Right cardiac atrium (tissue), 5 donors: ENCODE results near the gene PALLD. TPM values are rescaled to one million over a fixed set of nuclear protein-coding genes. Genes with fewer than 3 reads are reported as not detected.
A peak's percentile ranks its signal among the peaks of the same experiment; 100 is the strongest.

Experiments used
- ATAC-seq, 2 donors: fragments of 200-7000 bp; cut with Tn5 transposase; one replicate each; pipeline versions ENCODE4 v1.8.0 to v1.9.1; 2020; ENCODE audit warnings: moderate library complexity in 2 of 2, mild to moderate bottlenecking in 1 of 2
- DNase-seq, 3 donors: peaks; one replicate each; pipeline ENCODE4 v3.0.0-alpha.2; 2020
- H3K27ac ChIP-seq: one replicate; pipeline ENCODE4 v1.5.1; 2013; ENCODE audit warnings: mild to moderate bottlenecking, low read length, control low read depth, moderate library complexity
- H3K27me3 ChIP-seq: one replicate; pipeline ENCODE4 v1.6.1; 2013; ENCODE audit not compliant: control insufficient read depth, insufficient read depth
- H3K4me1 ChIP-seq: one replicate; pipeline ENCODE4 v1.6.1; 2013; ENCODE audit warnings: low read length; ENCODE audit not compliant: control insufficient read depth, insufficient read depth
- H3K4me3 ChIP-seq: one replicate; pipeline ENCODE4 v1.5.1; 2013; ENCODE audit warnings: low read length, control low read depth
- H3K9me3 ChIP-seq: one replicate; pipeline ENCODE4 v1.6.1; 2013; ENCODE audit warnings: low read length; ENCODE audit not compliant: control insufficient read depth
- WGBS: extraction: QIAGEN DNeasy Blood & Tissue Kit; methylation state at CpG from one replicate; pipeline ENCODE4 v1.1.7; 2013; 5-methylcytosine and 5-hydroxymethylcytosine counted together
- intact Hi-C, 4 donors: fragments of 100-400 bp; cut with DNase I; formaldehyde crosslinking; loops; one replicate each; pipeline versions ENCODE4 v1.11.0 to v1.14.0; 2022 to 2023
- polyA plus RNA-seq: library from polyadenylated mRNA; stranded (reverse); fragments of 200-250 nt; gene quantifications from one replicate; pipeline ENCODE4 v1.2.3, GENCODE V29; 2013
- total RNA-seq, 4 donors: library from RNA; stranded (reverse); fragmentation: NEBNext Ultra II Directional; extraction: Animal tissue kit (Norgen Biotek cat#: 25700); gene quantifications; one replicate each; pipeline ENCODE4 v1.2.1, GENCODE V29; 2021
- donor health status: healthy with polysubstance abuse.
- donor health status: DM: no; HTN: yes; CAD: no.
- donor health status: DM: no; HTN: no; CAD: no.
- donor health status: DM: no; HTN: yes; CAD: no; lungs with severe emphysema.
- donor health status: DM: yes; HTN: yes; CAD: no.

Gene PALLD
- total and polyA plus RNA-seq, 5 donors = 233 to 1,069 (median 717) TPM

DNA sequence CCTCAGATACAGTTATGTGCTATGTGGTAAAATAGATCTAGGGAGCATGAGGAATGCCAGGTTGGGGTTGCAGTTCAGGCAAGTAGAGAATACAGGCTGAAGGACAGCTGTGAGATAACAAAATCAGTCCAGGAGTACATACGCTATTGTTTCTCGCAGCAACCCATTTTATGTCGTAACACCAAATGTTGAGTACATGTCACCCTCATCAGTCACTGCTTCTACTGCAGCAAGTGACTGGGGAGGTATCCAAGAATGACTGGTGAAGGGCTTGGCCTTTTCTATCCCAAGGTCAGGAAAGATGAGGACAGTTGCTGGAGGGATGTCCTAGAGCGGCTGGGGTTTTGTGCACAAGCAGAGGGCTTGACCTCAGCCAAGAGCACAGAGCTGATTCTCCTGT lies 341.1 kb downstream of the PALLD start:
- Histone ChIP-seq H3K4me1 (peaks cover 17% of the 10 kb centered on the region), H3K27me3 (no peaks in the 10 kb centered on the region), H3K4me3 (no peak overlapping the region), H3K27ac (peak overlapping the region; percentile 71), H3K9me3 (no peaks in the 10 kb centered on the region)
- DNase-seq (no peak), ATAC-seq (peak in 1 of 2 donors; percentile 11)
- intact Hi-C loops = loop anchor here in 3 of 4 donors (5.0 to 10.0 kb wide), 4 partner anchors 44 to 123 kb away; no protein-coding TSS in a partner anchor
- 65% methylated on average over 4 of the region's 4 CpGs for WGBS

DNA sequence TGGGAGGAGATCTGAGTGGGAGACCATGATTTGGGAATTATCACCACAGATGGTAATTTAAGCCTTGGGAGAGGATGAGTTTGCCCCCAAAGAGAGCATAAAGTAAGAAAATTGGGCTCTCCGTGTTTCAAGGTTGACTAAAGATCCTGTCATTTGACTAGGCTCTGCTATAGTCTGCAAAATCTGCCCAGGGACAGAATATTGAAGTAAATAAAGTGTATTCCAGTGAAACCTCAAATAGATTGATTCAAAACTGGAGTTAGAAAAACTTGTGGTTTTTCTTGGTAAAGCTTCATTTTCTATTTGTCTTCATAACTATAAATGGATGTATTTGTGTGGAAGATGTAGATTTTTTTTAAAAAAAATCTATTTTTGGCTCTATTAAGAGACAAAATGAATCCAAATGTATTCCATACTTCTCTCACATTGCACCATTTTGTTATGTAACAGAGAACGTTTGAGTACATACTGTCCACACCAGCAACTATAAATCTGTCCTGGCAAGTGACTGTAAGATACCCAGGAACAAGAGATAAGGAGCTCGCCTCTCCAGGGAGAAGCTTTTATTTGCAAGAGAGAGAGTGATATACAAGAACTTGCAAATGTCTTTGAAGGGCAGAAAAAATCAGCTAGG lies 343.0 kb downstream of the PALLD start:
- intact Hi-C loops = loop anchor here in 3 of 4 donors (5.0 to 10.0 kb wide), 4 partner anchors 42 to 125 kb away; no protein-coding TSS in a partner anchor
- Histone ChIP-seq H3K4me1 (peaks cover 20% of the 10 kb centered on the region), H3K4me3 (no peak overlapping the region), H3K9me3 (no peaks in the 10 kb centered on the region), H3K27me3 (no peaks in the 10 kb centered on the region), H3K27ac (peak overlapping the region; percentile 91)
- ATAC-seq (peak; percentile 69 to 85), DNase-seq (no peak)
- 47% methylated on average over 3 of the region's 3 CpGs for WGBS

DNA sequence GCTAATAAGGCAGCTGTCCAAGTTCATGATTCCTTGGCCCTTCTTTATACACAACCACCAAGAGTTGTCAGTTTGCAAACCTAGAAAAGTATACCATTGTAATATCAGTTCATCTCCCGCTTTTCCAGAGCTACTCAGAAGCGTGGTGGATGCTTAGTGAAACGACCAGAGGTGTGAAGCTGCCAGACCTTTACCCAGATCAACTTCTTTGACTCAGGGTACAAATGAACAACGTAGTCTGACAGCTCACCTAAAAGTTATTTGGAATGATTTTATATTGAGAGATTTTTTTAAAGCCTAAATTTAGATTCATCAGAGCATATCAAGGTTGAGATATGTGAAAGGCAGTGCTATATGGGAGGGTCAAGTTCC lies 343.5 kb downstream of the PALLD start:
- Histone ChIP-seq H3K9me3 (no peaks in the 10 kb centered on the region), H3K4me1 (peaks cover 20% of the 10 kb centered on the region), H3K4me3 (no peak overlapping the region), H3K27ac (peak overlapping the region; percentile 60), H3K27me3 (no peaks in the 10 kb centered on the region)
- 49% methylated on average over 4 of the region's 4 CpGs for WGBS
- ATAC-seq (peak; percentile 21 to 35), DNase-seq (no peak)
- intact Hi-C loops = loop anchor here in 1 of 4 donors (10.0 kb wide), 1 partner anchor 74 kb away; no protein-coding TSS in a partner anchor

DNA sequence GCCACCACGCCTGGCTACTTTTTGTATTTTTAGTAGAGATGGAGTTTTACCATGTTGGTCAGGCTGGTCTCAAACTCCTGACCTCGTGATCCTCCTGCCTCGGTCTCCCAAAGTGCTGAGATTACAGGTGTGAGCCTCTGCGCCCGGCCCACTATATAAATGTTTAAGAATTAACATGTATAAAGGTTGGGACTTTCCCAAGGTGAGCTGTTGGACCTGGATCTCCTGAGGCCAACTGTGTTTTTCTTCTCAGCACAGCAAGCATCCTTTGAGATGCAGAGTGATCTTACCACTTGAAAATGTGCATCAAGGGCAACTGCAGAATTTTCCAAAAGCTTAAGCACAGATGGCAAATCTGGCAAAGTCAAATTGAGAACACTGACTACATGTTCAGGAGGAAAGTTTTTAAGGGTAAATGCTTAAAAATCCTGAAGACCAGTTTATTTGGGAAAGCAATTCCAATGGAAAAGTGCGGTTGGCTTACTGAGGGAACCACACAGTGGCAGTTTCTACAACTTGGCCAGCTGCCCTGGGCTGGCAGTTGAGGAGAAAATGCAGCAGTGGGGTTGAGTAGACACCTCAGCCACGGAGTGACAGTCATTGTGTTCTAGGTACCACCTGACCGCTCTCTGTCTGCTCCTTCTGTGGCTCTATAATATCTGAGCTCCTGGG lies 344.3 kb downstream of the PALLD start:
- no peaks in the 10 kb centered on the region for H3K9me3 ChIP-seq
- peak overlapping the region; percentile 91 for H3K27ac ChIP-seq
- intact Hi-C loops = loop anchor here in 1 of 4 donors (10.0 kb wide), 1 partner anchor 74 kb away; no protein-coding TSS in a partner anchor
- no peak overlapping the region for H3K4me3 ChIP-seq
- 75% methylated on average over 8 of the region's 8 CpGs for WGBS
- peak; percentile 34 to 76 (median 70) for DNase-seq
- H3K4me1 ChIP-seq = peaks cover 20% of the 10 kb centered on the region
- H3K27me3 ChIP-seq = no peaks in the 10 kb centered on the region
- ATAC-seq = peak; percentile 43 to 53

DNA sequence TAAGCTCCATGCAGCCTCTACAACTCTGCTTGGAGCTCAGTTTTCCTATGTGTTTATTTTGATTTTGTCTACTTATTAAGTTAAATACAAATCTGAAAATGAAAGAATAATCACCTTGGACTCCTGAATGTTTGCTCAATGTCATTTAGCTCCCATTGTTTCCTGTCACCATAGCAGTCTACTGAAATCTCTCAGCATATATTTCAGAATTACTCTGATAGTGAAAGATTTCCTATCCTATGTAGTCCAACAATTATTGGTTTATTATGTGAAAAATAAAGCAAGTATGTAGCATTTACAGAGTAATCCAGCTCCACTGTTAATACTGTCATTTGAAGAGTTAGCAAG lies 344.8 kb downstream of the PALLD start:
- H3K27me3 ChIP-seq = no peaks in the 10 kb centered on the region
- intact Hi-C loops = loop anchor here in 1 of 4 donors (10.0 kb wide), 1 partner anchor 73 kb away; no protein-coding TSS in a partner anchor
- H3K4me3 ChIP-seq = no peak overlapping the region
- H3K9me3 ChIP-seq = no peaks in the 10 kb centered on the region
- no peak for ATAC-seq
- no peak for DNase-seq
- H3K27ac ChIP-seq = peak overlapping the region; percentile 91
- H3K4me1 ChIP-seq = peaks cover 20% of the 10 kb centered on the region

DNA sequence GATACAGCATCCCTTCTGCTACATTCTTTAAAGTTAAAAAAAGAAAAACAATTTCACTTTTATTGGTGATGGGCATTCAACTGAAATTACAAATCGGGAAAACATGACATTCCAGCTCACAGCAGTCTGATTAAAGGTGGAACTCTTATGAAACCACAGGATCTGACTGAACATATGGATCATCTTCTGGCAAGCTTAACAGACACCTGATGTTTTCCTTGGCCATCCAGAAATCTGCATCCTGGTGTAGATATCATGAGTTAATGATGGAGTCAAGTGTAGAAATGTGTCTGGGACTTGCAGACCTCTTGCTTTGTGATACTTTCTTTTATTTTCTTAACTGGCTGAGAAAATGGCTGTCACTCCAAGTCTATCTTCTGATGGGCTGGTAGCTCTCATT lies 345.3 kb downstream of the PALLD start:
- 91% methylated on average over 1 of the region's 1 CpG for WGBS
- no peak for DNase-seq
- ATAC-seq = no peak
- Histone ChIP-seq H3K4me3 (no peak overlapping the region), H3K4me1 (peaks cover 18% of the 10 kb centered on the region), H3K27ac (peak overlapping the region; percentile 41), H3K9me3 (no peaks in the 10 kb centered on the region), H3K27me3 (no peaks in the 10 kb centered on the region)
- intact Hi-C loops = loop anchor here in 1 of 4 donors (10.0 kb wide), 1 partner anchor 73 kb away; no protein-coding TSS in a partner anchor

DNA sequence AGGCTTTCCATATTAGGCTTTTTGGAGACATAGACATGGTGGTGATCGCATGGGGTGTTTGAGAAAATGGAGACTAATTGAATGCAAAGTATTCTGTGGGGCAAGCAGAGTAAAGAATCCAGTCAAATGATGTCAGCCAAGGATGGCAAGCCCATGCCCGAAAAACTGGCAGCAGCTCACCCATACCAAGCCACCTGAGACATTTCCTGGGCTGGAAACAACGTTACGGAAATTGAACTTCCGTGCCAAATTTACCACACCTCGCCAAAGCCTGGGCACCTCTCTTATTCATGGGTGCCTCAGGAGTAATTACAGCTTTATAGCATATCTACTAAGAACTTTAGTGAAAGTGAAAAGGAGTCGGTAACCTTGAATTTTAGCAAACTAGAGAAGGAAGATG lies 346.8 kb downstream of the PALLD start:
- intact Hi-C loops = loop anchor here in 1 of 4 donors (10.0 kb wide), 1 partner anchor 71 kb away; no protein-coding TSS in a partner anchor
- WGBS = 83% methylated on average over 7 of the region's 7 CpGs
- H3K9me3 ChIP-seq = no peaks in the 10 kb centered on the region
- peaks cover 18% of the 10 kb centered on the region for H3K4me1 ChIP-seq
- H3K27ac ChIP-seq = no peak overlapping the region
- ATAC-seq (no peak), DNase-seq (no peak)
- H3K27me3 ChIP-seq = no peaks in the 10 kb centered on the region
- no peak overlapping the region for H3K4me3 ChIP-seq

DNA sequence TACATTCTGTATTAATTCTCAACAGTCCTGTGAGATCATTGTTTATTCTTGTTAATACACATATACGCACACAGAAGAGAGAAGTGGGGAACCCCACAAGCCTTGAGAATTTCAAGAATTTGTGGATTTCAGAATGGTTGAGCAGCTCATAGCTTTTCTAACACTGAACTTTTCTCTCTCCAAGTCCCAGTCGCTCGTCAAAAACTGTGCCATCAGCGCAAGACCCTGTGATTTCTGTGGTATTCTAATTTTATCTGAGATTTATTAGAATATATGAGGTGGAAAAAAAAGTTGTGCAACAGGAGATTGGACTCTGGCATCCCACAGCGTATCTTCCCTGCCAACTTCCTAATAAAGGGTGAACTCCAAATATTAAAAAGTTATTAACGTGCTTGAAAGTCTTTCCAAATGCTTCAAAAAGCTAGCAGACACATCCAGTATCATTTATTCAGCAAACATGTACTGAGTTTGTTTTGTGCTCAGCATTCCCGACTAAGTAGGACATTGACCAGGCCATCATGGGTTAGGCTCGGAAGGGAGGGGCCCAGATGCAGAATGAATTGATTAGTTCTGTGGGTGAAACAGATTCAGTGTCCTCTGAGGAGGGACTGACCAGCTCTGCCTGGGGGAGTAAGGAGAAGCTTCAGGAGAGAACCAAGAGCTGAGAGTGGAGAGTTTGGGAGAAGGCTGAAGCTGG lies 347.6 kb downstream of the PALLD start:
- H3K4me3 ChIP-seq = no peak overlapping the region
- H3K27me3 ChIP-seq = no peaks in the 10 kb centered on the region
- H3K9me3 ChIP-seq = no peaks in the 10 kb centered on the region
- ATAC-seq = no peak
- peak overlapping the region; percentile 79 for H3K27ac ChIP-seq
- WGBS = 62% methylated on average over 8 of the region's 8 CpGs
- H3K4me1 ChIP-seq = peaks cover 15% of the 10 kb centered on the region
- no peak for DNase-seq
- intact Hi-C loops = loop anchor here in 1 of 4 donors (10.0 kb wide), 1 partner anchor 70 kb away; no protein-coding TSS in a partner anchor

DNA sequence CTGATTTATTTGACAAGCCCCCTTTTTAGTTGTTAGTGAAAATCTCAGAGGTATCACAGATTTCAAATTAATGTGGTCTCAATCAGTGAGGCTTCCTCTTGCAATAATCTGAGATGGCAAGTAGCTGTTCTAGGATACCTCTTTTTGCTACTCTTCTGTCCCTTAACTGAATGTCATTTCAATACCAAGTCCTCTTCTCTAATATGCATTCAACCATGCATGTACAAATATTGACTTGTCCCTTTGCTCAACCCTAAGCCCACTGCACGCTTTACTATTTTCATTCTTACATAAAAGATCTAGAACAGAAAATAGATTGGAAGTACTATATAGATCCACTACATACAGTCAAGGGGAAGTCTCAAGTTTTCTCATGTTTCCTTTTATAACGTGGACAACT lies 349.0 kb downstream of the PALLD start:
- intact Hi-C loops = loop anchor here in 1 of 4 donors (10.0 kb wide), 1 partner anchor 69 kb away; no protein-coding TSS in a partner anchor
- 78% methylated on average over 2 of the region's 2 CpGs for WGBS
- ATAC-seq (no peak), DNase-seq (no peak)
- Histone ChIP-seq H3K27me3 (no peaks in the 10 kb centered on the region), H3K4me3 (no peak overlapping the region), H3K4me1 (peaks cover 15% of the 10 kb centered on the region), H3K27ac (no peak overlapping the region), H3K9me3 (no peaks in the 10 kb centered on the region)

DNA sequence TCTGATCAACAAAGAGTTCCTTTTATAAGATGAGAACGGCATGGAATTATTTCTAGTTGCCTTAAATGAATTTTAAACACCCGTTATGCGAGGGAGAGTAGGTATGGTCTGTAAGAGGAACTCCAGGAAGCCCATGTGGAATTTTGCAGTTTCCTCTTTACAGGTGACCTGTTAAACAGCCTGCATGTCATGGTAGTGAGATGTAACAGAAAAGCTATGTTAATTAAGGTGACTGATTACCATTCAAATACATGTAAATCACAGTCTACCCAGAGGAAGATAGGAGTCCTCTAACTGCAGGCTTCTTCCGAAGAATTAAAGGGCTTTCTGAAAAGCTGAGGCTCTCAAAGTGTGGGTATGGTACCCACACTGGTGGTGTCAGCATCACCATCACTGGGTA lies 349.6 kb downstream of the PALLD start:
- no peak for DNase-seq
- Histone ChIP-seq H3K4me1 (peaks cover 12% of the 10 kb centered on the region), H3K4me3 (no peak overlapping the region), H3K27me3 (no peaks in the 10 kb centered on the region), H3K27ac (no peak overlapping the region), H3K9me3 (no peaks in the 10 kb centered on the region)
- intact Hi-C loops = loop anchor here in 1 of 4 donors (10.0 kb wide), 1 partner anchor 68 kb away; no protein-coding TSS in a partner anchor
- ATAC-seq = no peak
- WGBS = 90% methylated on average over 4 of the region's 4 CpGs
